ENCODE results near the gene UCHL1.

DNA sequence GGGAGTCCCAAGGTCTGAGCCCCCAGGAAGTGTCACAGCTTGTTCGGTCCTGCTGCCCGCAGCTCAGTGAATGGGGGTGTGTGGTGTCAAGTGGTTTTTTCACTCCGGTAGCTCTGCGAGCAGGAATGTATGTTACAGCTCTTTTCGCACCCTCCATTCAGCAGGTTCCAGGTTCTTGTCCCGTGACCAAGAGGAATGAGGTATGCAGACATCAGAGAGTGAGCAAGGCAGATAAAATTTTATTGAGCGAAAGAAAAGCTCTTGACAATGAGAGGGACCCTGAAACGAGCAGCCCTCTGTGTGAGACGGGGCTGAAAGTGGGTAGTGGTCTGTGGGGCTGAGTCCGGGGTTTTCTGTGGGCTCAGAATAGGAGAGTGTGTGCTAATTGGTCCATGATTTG is 31.5 kb downstream of the UCHL1 start:
- TF ChIP-seq, protein P1, sequence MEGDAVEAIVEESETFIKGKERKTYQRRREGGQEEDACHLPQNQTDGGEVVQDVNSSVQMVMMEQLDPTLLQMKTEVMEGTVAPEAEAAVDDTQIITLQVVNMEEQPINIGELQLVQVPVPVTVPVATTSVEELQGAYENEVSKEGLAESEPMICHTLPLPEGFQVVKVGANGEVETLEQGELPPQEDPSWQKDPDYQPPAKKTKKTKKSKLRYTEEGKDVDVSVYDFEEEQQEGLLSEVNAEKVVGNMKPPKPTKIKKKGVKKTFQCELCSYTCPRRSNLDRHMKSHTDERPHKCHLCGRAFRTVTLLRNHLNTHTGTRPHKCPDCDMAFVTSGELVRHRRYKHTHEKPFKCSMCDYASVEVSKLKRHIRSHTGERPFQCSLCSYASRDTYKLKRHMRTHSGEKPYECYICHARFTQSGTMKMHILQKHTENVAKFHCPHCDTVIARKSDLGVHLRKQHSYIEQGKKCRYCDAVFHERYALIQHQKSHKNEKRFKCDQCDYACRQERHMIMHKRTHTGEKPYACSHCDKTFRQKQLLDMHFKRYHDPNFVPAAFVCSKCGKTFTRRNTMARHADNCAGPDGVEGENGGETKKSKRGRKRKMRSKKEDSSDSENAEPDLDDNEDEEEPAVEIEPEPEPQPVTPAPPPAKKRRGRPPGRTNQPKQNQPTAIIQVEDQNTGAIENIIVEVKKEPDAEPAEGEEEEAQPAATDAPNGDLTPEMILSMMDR (IDR thresholded peaks at IDR 0.05), result no peak
- TF ChIP-seq POLR2A (IDR thresholded peaks at IDR 0.05), result no peak

Measured in right lobe of liver (tissue), 4 donors.